IMR-90 (cell line): ENCODE results near the gene FAM193A. TPM values are rescaled to one million over a fixed set of nuclear protein-coding genes. Genes with fewer than 3 reads are reported as not detected.

Experiments
- ATAC-seq: fragments of 200-7000 bp; cut with Tn5 transposase; 2 replicates; pipeline ENCODE4 v1.9.1; 2020; ENCODE audit warnings: low read depth, mild to moderate bottlenecking, moderate library complexity
- BruUV-seq: library from RNA; stranded (reverse); fragments of 400-500 nt; replicated peaks from 2 replicates; lab custom pipeline; 2021; lab: Mats Ljungman, UMichigan
- CTCF ChIA-PET: fragments of 300-600 bp; formaldehyde crosslinking; extraction: SDS; loops from one replicate; lab custom pipeline; 2021; ENCODE audit warnings: antibody characterized with exemption; lab: Yijun Ruan, JAX
- POLR2A ChIA-PET: fragments of 300-600 bp; sonication (Branson Sonifier 250); formaldehyde crosslinking; loops from one replicate; lab custom pipeline; 2022; ENCODE audit warnings: antibody characterized with exemption; ENCODE audit not compliant: unreplicated experiment; lab: Charles Lee
- DNase-seq: peaks from one replicate; pipeline ENCODE4 v3.0.0; 2013
- H2AFZ ChIP-seq: replicated peaks from 2 replicates; pipeline ENCODE3; 2013; ENCODE audit warnings: low read length, mild to moderate bottlenecking; ENCODE audit not compliant: poor library complexity
- H2AK5ac ChIP-seq: 2 replicates; pipeline ENCODE4 v1.6.1; 2013; ENCODE audit warnings: low read depth, low read length, inconsistent platforms
- H2AK9ac ChIP-seq: replicated peaks from 2 replicates; pipeline ENCODE3; 2013; ENCODE audit warnings: mild to moderate bottlenecking, low read depth, low read length, moderate library complexity; ENCODE audit not compliant: poor library complexity
- H2BK120ac ChIP-seq: 2 replicates; pipeline ENCODE4 v1.6.1; 2013; ENCODE audit warnings: low read depth, low read length, inconsistent platforms
- H2BK15ac ChIP-seq: 3 replicates; pipeline ENCODE4 v1.6.1; 2013; ENCODE audit warnings: low read depth, low read length, inconsistent platforms
- H2BK20ac ChIP-seq: 2 replicates; pipeline ENCODE4 v1.6.1; 2013; ENCODE audit warnings: low read depth, mild to moderate bottlenecking, inconsistent platforms, low read length, moderate library complexity
- H2BK5ac ChIP-seq: 2 replicates; pipeline ENCODE4 v1.6.1; 2013; ENCODE audit warnings: mild to moderate bottlenecking, low read depth, low read length, inconsistent platforms; ENCODE audit not compliant: poor library complexity, severe bottlenecking
- H3K14ac ChIP-seq: replicated peaks from 2 replicates; pipeline ENCODE4 v1.6.1; 2013; ENCODE audit warnings: low read depth, low read length, inconsistent platforms
- H3K18ac ChIP-seq: 2 replicates; pipeline ENCODE4 v1.6.1; 2013; ENCODE audit warnings: low read depth, low read length, control low read depth
- H3K23ac ChIP-seq: 2 replicates; pipeline ENCODE4 v1.6.1; 2013; ENCODE audit warnings: low read depth, low read length, inconsistent platforms
- H3K27ac ChIP-seq: 2 replicates; pipeline ENCODE4 v1.5.1; 2013; ENCODE audit warnings: mild to moderate bottlenecking, control low read depth, low read length; ENCODE audit not compliant: insufficient read depth
- H3K27me3 ChIP-seq: 2 replicates; pipeline ENCODE4 v1.6.1; 2013; ENCODE audit warnings: low read length; ENCODE audit not compliant: control insufficient read depth, insufficient read depth
- H3K36me3 ChIP-seq: 2 replicates; pipeline ENCODE4 v1.6.1; 2013; ENCODE audit warnings: low read length, mixed read lengths; ENCODE audit not compliant: control insufficient read depth, insufficient read depth
- H3K4ac ChIP-seq: 2 replicates; pipeline ENCODE4 v1.6.1; 2013; ENCODE audit warnings: low read depth, low read length, inconsistent platforms
- H3K4me1 ChIP-seq: 2 replicates; pipeline ENCODE4 v1.6.1; 2013; ENCODE audit warnings: low read length, mixed read lengths; ENCODE audit not compliant: control insufficient read depth, insufficient read depth
- H3K4me2 ChIP-seq: 2 replicates; pipeline ENCODE4 v1.6.1; 2013; ENCODE audit warnings: low read depth, mild to moderate bottlenecking, control low read depth, low read length, moderate library complexity
- H3K4me3 ChIP-seq: 2 replicates; pipeline ENCODE4 v1.5.1; 2013; ENCODE audit warnings: low read depth, mild to moderate bottlenecking, control low read depth, low read length, moderate library complexity; ENCODE audit not compliant: insufficient read depth
- H3K56ac ChIP-seq: 2 replicates; pipeline ENCODE4 v1.6.1; 2013; ENCODE audit warnings: low read length, inconsistent platforms; ENCODE audit not compliant: insufficient read depth; ENCODE audit errors: extremely low read depth
- H3K79me1 ChIP-seq, 2 experiments: 2 replicates each; pipeline ENCODE4 v1.6.1; 2013; ENCODE audit warnings: low read length in 2 of 2, inconsistent platforms in 1 of 2, low read depth in 1 of 2
- H3K9ac ChIP-seq: 2 replicates; pipeline ENCODE4 v1.6.1; 2013; ENCODE audit warnings: low read depth, low read length, control low read depth
- H3K9me1 ChIP-seq: 2 replicates; pipeline ENCODE4 v1.6.1; 2013; ENCODE audit warnings: low read length, inconsistent platforms; ENCODE audit not compliant: insufficient read depth
- H3K9me3 ChIP-seq: 2 replicates; pipeline ENCODE4 v1.6.1; 2013; ENCODE audit warnings: low read length; ENCODE audit not compliant: control insufficient read depth, insufficient read depth
- H4K20me1 ChIP-seq: 2 replicates; pipeline ENCODE4 v1.6.1; 2013; ENCODE audit warnings: low read length, inconsistent platforms; ENCODE audit not compliant: insufficient read depth
- H4K5ac ChIP-seq: 2 replicates; pipeline ENCODE4 v1.6.1; 2013; ENCODE audit warnings: mild to moderate bottlenecking, low read depth, low read length, control low read depth
- H4K8ac ChIP-seq, 2 experiments: 2 replicates each; pipeline ENCODE4 v1.6.1; 2013; ENCODE audit warnings: low read depth in 2 of 2, low read length in 2 of 2, control low read depth in 1 of 2, inconsistent platforms in 1 of 2
- H4K91ac ChIP-seq: 2 replicates; pipeline ENCODE4 v1.6.1; 2013; ENCODE audit warnings: low read depth, low read length, inconsistent platforms; ENCODE audit not compliant: insufficient read depth
- CHD1 ChIP-seq: IDR thresholded peaks from 2 replicates; pipeline ENCODE4 v1.6.1; 2012; ENCODE audit warnings: low read depth, low read length, improper control_type of control experiment
- MXI1 ChIP-seq: IDR thresholded peaks from 2 replicates; pipeline ENCODE4 v1.6.1; 2012; ENCODE audit warnings: low read depth, mild to moderate bottlenecking, low read length, moderate library complexity, borderline replicate concordance
- RAD21 ChIP-seq: IDR thresholded peaks from 2 replicates; pipeline ENCODE4 v1.6.1; 2012; ENCODE audit warnings: low read length, improper control_type of control experiment
- RFX5 ChIP-seq: IDR thresholded peaks from 2 replicates; pipeline ENCODE4 v1.8.0; 2012; ENCODE audit warnings: low read depth, mild to moderate bottlenecking, low read length, moderate library complexity
- WGBS, 2 experiments: methylation state at CpG; one replicate each; pipeline versions ENCODE4 v1.1.5 to v1.1.7; 2013; ENCODE audit warnings: missing lambda C conversion rate in 2 of 2; ENCODE audit not compliant: insufficient read length in 1 of 2; ENCODE audit errors: extremely low coverage in 2 of 2; 5-methylcytosine and 5-hydroxymethylcytosine counted together
- dilution Hi-C: fragments of 300-500 bp; cut with HindIII; formaldehyde crosslinking; loops from one replicate; pipeline ENCODE4 v1.14.3; 2018; ENCODE audit warnings: low sequenced_read_pairs; ENCODE audit not compliant: unreplicated experiment
- in situ Hi-C: fragments of 300-500 bp; cut with MboI; formaldehyde crosslinking; loops from 3 replicates; pipeline ENCODE4 v1.14.3; 2019; ENCODE audit warnings: low sequenced_read_pairs, inconsistent platforms, mixed read lengths
- intact Hi-C: fragments of 100-400 bp; cut with micrococcal nuclease; formaldehyde crosslinking; loops from 2 replicates; pipeline ENCODE4 v1.10.0; 2022
- polyA plus RNA-seq, 3 experiments: library from polyadenylated mRNA; depleted of rRNA; stranded (reverse); fragments of >200 nt; gene quantifications; 2 replicates each; pipeline ENCODE4 v1.2.3, GENCODE V29; 2012; ENCODE audit warnings: low replicate concordance in 1 of 3
- total RNA-seq: library from RNA; depleted of rRNA; stranded (reverse); fragments of >200 nt; gene quantifications from 2 replicates; pipeline ENCODE4 v1.2.3, GENCODE V29; 2012

FAM193A gene
- total and polyA plus RNA-seq, 2 of the 4 experiments (the other 2 are of a cell fraction), result 6.8 to 11.0 TPM

DNA sequence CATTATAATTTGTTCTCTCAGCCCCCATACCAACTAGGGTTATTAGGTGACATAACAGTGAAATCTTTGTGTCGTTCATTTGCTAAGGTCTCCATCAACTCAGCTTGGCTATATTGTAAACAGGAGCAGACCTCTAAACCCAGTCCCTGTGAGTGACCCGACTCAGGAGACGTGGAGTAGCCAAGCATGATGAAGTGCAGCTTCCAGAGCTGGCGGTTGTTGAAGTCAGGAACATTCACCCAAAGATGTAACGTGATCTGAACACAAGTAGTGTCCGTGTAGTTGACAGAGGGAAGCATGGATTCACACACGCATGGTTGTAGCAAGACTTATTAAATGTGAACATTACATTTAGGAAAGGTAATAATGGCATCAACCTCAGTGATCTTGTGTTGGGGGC is 102.3 kb downstream of the FAM193A start:
- Histone ChIP-seq H2BK120ac (no peak overlapping the region), H2AK5ac (no peak overlapping the region), H2BK5ac (no peak overlapping the region), H3K4me2 (no peak overlapping the region), H2BK20ac (no peak overlapping the region), H3K23ac (no peak overlapping the region), H3K4me3 (no peak overlapping the region), H3K4me1 (no peaks in the 10 kb centered on the region), H3K79me1 (peaks cover 33 to 43% of the 10 kb centered on the region in 2 experiments), H3K9me1 (peaks cover 11% of the 10 kb centered on the region; the same call in 1 of the 2 replicates), H3K27me3 (no peaks in the 10 kb centered on the region), H3K4ac (no peak overlapping the region), H3K56ac (no peak overlapping the region), H4K8ac (no peak overlapping the region), H3K18ac (no peak overlapping the region), H2AFZ (no peak overlapping the region), H4K20me1 (peaks cover 9% of the 10 kb centered on the region; the same call in 1 of the 2 replicates), H2AK9ac (no peak overlapping the region), H4K91ac (no peak overlapping the region), H3K27ac (no peak overlapping the region), H3K9me3 (no peaks in the 10 kb centered on the region), H3K14ac (no peak overlapping the region), H2BK15ac (no peak overlapping the region), H3K36me3 (peaks cover 45% of the 10 kb centered on the region), H3K9ac (no peak overlapping the region), H4K5ac (no peak overlapping the region)
- DNase-seq (no peak), ATAC-seq (no peak)
- TF ChIP-seq MXI1, result no peak
- no peak for TF ChIP-seq CHD1
- TF ChIP-seq RAD21, result no peak
- TF ChIP-seq RFX5, result no peak
- BruUV-seq, result no TSS peak
- intact Hi-C loops, result no loop called here
- ChIA-PET CTCF (no interaction called here), POLR2A (no interaction called here)
- WGBS, 2 experiments, result 87% methylated on average over 3 of the region's 7 CpGs; no CpG with 5 or more reads in 1 of the 2 experiments
- in situ Hi-C loops, result no loop called here
- dilution Hi-C loops, result no loop called here
